ENCODE results near the gene SH3BP2. TPM values are rescaled to one million over a fixed set of nuclear protein-coding genes. Genes with fewer than 3 reads are reported as not detected.

SH3BP2 gene
- total RNA-seq, 2 donors from 2014 or later: 56.0 to 61.7 TPM

DNA sequence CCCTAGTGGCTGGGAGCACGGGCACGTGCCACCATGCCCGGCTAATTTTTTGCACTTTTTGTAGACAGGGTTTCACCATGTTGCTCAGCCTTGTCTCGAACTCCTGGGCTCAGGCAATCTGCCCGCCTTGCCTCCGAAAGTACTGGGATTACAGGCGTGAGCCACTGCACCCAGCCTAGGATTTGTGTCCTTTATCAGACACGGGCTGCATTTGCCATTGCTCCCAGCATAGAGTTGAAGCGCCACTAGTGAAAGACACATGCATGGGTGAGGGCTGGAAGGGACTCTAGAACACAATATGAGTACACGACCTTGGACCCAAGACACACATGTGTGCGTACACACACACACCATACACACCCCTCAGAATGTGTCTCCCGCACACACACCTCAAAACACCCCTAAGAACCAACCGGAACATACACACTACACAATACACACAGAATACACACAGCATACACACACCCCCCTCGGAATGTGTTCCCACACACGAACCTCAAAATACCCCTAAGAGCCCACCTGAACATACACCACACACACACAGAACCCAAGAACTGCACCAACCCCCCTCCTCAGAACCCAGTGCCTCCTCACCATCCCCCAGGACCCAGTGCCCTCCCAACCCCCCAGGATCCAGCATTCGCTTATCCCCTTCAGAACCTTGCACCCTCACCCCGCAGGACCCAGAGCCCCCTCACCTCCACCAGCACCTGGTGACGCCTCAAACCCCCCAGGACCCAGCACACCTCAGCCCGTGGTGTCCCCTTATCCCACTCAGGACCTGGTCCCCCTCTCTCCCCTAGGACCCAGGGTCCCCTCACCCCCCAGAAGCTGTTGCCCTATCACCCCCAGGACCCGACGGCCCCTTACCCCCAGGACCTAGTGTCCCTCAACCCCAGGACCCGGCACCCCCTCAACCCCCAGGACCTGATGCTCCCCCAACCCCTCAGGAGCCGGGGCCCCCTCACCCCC is 37.8 kb upstream of the SH3BP2 start:
- no peak for ATAC-seq (ENCODE audit: insufficient number of reproducible peaks, low FRiP score, low read depth)

DNA sequence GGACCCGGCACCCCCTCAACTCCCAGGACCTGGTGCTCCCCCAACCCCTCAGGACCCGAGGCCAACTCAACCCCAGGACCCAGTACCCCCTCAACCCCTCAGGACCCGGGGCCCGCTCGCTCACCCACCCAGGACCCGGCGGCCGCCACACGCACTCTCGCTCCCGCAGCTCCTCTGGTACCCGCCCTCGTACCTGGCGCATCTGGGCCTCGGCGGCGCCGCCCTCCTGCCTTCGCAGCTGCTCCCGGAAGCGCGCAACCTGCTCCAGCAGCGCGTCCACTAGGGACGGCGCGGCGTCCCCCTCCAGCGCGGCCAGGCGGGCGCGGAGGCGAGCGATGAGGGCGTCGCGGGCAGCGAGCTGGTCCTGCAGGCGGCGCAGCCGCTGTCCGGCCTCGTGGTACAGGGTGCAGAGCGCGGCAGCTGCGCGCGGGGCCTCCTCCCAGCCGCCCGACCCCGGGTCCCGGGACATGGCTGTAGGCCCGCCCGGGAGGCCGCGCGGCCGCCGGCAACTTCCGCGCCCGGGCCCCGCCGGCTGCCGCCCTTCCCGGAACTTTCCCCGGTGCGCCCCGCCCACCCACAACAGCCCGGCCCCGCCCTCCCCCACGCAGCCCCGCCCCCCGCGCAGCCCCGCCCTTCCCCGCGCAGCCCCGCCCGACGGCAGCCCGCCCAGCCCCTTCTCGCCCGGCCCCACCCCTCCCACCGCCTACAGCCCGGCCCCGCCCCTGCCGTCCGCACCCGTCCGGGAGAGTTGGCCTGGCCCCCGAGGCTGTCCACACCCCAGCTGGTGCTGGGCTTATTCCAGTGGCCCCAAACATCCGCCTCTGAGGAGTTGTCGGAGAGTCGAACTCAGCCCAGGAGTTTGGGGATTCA is 36.8 kb upstream of the SH3BP2 start, which contains the start of gene TNIP2:
TNIP2 (minus strand) TSS at position 516 of the 870 bp plus-strand sequence; CDS start at position 469, 47 bp downstream.
- no peaks in the 10 kb centered on the region for H3K9me3 ChIP-seq
- ATAC-seq (ENCODE audit: insufficient number of reproducible peaks, low FRiP score, low read depth) (peak; percentile 56), DNase-seq (ENCODE audit: low spot score) (peak; percentile 64)
- TF ChIP-seq, protein P1, sequence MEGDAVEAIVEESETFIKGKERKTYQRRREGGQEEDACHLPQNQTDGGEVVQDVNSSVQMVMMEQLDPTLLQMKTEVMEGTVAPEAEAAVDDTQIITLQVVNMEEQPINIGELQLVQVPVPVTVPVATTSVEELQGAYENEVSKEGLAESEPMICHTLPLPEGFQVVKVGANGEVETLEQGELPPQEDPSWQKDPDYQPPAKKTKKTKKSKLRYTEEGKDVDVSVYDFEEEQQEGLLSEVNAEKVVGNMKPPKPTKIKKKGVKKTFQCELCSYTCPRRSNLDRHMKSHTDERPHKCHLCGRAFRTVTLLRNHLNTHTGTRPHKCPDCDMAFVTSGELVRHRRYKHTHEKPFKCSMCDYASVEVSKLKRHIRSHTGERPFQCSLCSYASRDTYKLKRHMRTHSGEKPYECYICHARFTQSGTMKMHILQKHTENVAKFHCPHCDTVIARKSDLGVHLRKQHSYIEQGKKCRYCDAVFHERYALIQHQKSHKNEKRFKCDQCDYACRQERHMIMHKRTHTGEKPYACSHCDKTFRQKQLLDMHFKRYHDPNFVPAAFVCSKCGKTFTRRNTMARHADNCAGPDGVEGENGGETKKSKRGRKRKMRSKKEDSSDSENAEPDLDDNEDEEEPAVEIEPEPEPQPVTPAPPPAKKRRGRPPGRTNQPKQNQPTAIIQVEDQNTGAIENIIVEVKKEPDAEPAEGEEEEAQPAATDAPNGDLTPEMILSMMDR (IDR thresholded peaks at IDR 0.05): no peak
- no peaks in the 10 kb centered on the region for H3K36me3 ChIP-seq
- H3K27ac ChIP-seq: peak within 1 kb of the TSS; percentile 59 to 84
- H3K4me3 ChIP-seq: peak within 1 kb of the TSS; percentile 100
- no peaks in the 10 kb centered on the region for H3K27me3 ChIP-seq (replicated peaks; ENCODE audit: insufficient read depth)
- H3K4me1 ChIP-seq (ENCODE audit: control insufficient read depth in 1 of 2, low read depth in 2 of 2): peaks cover 8 to 12% of the 10 kb centered on the region in 2 donors

More for the DNA sequence above, 37.8 kb upstream of the SH3BP2 start:
- DNase-seq (ENCODE audit: low spot score): no peak
- Histone ChIP-seq H3K4me3 (peak overlapping the region; percentile 100), H3K9me3 (no peaks in the 10 kb centered on the region), H3K36me3 (no peaks in the 10 kb centered on the region), H3K27ac (peak overlapping the region; percentile 59 to 84), H3K4me1 (ENCODE audit: control insufficient read depth in 1 of 2, low read depth in 2 of 2) (peaks cover 8 to 12% of the 10 kb centered on the region in 2 donors), H3K27me3 (replicated peaks; ENCODE audit: insufficient read depth) (no peaks in the 10 kb centered on the region)
- TF ChIP-seq, protein P1 (IDR thresholded peaks at IDR 0.05): no peak

DNA sequence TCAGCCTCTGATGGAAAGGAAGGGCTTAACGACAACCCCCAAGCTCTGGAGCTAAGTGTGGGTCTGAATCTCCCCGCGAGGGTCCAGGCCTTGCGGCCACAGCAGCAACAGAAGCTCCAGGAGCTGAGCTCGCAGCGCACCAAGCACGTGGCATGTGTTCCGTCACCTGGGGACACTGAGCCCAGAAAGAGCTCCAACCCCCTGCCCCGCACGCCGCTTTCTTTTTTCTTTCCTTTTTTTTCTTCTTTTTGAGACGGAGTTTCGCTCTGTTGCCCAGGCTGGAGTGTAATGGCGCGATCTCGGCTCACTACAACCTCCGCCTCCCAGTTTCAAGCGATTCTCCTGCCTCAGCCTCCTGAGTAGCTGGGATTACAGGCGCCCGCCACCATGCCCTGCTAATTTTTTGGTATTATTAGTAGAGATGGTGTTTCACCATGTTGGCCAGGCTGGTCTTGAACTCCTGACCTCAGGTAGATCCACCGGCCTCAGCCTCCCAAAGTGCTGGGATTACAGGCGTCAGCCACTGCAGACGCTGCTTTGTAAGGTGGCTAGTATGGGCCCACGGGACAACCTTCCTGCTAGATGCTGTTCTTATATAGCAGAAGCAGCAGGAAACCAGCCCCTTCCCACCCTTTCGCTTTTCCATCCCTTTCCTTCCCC is 36.1 kb upstream of the SH3BP2 start:
- DNase-seq (ENCODE audit: low spot score) (no peak), ATAC-seq (ENCODE audit: insufficient number of reproducible peaks, low FRiP score, low read depth) (no peak)
- TF ChIP-seq, protein P1 (IDR thresholded peaks at IDR 0.05): no peak

DNA sequence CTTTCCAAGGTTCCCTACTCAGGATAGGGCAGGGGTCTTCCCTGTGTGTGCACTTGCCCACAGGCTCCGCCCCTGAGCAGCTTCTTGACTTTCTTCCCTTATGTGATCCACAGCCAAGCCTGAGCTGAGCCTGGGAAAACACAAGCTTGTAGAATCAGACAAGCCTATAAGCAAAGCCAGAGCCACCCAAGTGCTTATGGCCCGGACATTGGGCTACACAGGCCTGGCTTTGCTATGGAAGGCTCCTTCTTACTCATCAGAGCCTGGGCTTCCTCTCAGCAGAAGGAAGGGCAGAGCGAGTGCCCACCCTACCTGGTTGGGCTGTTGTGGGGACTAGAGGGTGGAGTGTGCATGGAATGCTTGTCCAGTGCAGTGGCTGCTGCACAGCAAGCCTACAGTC is 35.5 kb upstream of the SH3BP2 start:
- no peak for ATAC-seq (ENCODE audit: insufficient number of reproducible peaks, low FRiP score, low read depth)
- H3K4me1 ChIP-seq (ENCODE audit: control insufficient read depth in 1 of 2, low read depth in 2 of 2): peaks cover 8 to 12% of the 10 kb centered on the region in 2 donors
- TF ChIP-seq, protein P1 (IDR thresholded peaks at IDR 0.05): no peak
- H3K4me3 ChIP-seq: no peak overlapping the region
- H3K9me3 ChIP-seq: no peaks in the 10 kb centered on the region
- no peak for DNase-seq (ENCODE audit: low spot score)
- no peaks in the 10 kb centered on the region for H3K36me3 ChIP-seq
- no peak overlapping the region for H3K27ac ChIP-seq
- H3K27me3 ChIP-seq (replicated peaks; ENCODE audit: insufficient read depth): no peaks in the 10 kb centered on the region

More for the DNA sequence above, 36.1 kb upstream of the SH3BP2 start:
- Histone ChIP-seq H3K9me3 (no peaks in the 10 kb centered on the region), H3K36me3 (no peaks in the 10 kb centered on the region), H3K27me3 (replicated peaks; ENCODE audit: insufficient read depth) (no peaks in the 10 kb centered on the region), H3K4me1 (ENCODE audit: control insufficient read depth in 1 of 2, low read depth in 2 of 2) (peaks cover 8 to 12% of the 10 kb centered on the region in 2 donors), H3K4me3 (peak overlapping the region; percentile 100), H3K27ac (peak overlapping the region; percentile 54 to 77)

Data from thoracic aorta (tissue), 2 donors.